ENCODE data around the gene UPK2. TPM values are rescaled to one million over a fixed set of nuclear protein-coding genes. Genes with fewer than 3 reads are reported as not detected.
"Not testable (repeated sequence)": the region's sequence is repeated elsewhere in the genome, so short reads cannot be mapped to it uniquely, and the experiment has no call there.

Gene UPK2
- total RNA-seq, 1 donor from 2014 or later, result not detected

DNA sequence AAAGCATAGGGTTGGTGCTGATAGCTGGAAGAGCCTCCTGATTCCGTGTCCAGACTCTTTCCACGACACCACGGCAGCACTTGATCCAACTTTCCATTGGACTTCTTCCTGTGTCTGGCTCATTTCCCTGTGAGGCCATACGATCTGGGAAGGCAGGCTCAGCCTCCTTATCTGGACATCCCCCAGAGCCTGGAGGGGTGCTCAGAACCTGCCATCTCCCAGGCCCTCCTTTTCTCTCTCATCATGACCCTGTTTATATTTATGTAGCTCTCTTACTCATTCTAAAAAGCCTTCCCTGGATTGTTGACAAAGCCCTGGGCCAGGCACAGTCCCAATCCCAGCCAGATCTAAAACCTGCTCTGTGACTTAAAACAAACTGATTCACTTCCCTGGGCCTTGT, 22.6 kb upstream of the UPK2 start:
- intact Hi-C loops (cut with micrococcal nuclease), result no loop called here

DNA sequence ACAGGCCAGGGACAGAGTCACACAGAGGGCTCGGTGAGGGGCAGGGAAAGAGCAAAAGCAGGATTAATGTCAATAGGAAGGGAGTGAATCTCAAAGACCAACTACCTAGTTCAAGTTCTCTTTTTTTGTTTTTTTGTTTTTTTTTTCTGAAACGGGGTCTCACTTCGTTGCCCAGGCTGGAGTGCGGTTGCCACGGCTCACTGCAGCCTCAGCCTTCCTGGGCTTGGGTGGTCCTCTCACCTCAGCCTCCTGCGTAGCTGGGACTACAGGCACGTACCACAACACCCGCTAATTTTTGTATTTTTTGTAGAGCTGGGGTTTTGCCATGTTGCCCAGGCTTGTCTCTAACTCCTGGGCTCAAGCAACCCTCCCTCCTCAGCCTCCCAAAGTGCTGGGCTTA, 20.7 kb upstream of the UPK2 start:
- intact Hi-C loops (cut with micrococcal nuclease), result no loop called here

DNA sequence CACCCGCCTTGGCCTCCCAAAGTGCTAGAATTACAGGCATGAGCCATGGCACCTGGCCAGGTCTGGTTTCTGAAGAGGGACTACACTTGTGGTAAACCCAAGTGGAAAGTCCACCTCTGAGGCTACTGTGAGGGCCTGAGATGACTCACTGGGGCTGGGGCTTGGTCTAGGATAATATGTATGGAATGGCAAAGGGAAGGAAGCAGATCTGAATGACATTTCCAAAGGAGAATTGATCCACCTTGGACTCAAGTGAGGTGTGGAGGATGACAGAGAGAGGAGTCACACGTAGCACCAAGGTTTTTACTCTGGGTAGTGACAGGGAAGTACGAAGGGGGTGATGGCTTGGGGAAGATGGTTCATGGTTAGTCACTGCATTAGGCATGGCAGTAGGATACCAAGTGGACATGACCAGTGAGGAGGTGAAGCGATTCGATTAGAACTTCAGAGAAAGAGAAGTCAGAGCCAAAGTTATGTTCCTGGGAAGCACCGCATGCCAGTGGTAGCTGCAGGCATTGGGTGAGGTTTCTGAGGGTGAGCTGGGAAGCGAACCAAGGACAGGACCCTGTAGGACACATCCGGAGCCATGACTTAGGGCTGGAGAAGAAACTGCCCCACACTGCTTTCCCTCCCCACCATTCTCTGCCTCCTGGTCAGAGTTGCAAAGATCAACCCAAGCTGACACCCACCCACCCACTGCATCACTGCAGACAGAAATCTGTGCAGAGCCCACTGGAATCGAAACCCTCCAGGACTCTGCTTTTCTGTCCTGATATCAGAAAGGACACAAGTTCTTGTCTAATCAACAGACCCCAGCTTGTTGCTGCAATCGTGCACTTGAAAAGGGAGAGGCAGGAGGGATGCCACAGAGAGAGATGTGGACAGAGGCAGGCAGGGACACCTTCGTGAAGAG, 17.4 kb upstream of the UPK2 start:
- intact Hi-C loops (cut with micrococcal nuclease), result no loop called here

DNA sequence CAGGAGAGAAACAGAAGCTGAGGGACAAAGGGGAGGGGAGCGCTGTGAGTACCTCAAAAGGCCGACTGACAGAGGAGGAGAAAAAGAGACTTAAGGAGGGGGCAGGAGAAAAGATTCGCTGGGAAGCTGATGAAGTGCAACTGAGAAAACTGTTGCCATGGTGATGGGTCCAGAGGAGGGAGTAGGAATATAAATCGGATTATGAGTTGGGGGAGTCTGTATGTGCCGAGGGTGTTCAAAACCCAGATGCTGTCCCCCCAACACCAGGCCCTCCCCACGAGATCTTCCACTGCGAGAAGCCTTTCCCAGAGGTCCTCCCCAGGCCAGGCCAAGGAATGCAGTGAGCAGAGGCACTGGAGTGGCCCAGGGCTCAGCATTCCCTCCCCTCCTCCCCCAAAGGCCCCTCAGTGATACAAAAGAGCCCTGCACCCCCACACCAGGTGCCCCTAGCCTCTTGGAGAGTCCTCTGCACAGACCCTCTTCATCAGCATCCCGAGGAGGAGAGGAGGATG, 16.6 kb upstream of the UPK2 start:
- intact Hi-C loops (cut with micrococcal nuclease), result no loop called here

DNA sequence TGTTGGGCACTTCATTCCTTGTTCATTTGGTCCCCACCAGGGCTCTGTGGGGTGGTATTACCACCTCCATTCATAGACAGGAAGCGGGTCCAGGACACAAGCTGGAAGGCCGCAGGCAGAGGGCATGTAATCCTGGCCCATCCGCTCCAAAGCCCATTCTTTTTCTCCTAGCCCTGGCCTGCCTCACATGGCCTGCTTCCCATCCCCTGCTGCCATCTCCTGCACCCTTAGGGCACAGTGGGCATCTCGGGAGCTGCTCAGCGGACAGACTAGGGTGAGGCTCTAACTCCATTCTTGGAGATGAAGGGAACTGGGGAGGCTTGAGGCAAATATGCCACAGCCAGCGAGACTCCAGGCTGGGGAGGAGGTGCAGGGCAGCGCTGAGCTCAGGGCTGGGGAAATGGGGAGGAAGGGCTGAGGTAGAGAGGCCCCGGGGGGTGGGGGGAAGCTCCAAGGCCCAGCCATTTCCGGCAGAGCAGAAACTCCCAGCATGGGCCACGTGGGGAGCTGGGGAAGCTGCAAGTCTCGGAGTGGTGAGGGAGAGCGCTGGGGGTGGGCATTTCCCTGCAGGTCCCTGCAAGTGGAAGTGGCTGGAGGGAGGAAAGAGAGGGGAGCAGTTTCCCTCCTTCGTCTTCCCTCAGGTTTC, 16.0 kb upstream of the UPK2 start:
- intact Hi-C loops (cut with micrococcal nuclease), result loop anchor here (1.0 kb wide), 1 partner anchor 10 kb away; no protein-coding TSS in a partner anchor

DNA sequence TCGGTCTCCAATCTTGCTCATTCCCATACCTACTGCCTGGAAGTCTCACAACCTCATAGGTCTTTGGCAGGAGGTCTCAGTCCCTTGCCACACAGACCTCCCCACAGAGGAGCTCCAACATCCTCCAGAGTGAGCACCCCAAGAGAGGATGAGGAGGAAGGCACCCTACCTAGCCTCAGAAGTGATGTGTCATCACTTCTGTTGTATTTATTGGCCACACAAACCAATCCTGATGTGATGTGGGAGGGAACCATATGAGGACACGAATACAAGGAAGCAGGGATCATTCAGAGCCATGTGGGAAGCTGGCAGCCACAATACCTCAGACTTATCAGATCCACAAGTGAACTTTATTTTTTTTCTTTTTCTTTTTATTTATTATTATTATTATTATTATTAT, 9.0 kb upstream of the UPK2 start:
- intact Hi-C loops (cut with micrococcal nuclease), result no loop called here

DNA sequence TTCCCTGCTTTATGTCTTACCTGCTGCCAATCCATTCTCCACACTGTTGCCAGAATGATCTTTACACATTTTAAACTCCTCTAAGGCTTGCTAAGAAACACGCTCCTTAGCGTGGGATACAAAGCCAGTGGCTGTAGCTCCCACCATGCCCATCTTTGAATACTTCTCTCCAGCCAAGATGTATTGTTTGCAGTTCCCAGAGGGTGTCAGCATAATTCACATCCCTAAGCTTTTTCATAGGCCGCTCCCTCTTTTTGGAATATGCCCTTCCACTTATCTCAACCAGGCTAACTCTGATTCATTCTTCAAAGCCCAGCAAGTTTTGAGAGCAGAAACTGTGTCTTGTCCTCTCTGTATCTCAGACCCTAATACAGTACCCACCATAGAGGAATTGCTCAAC, 8.1 kb upstream of the UPK2 start:
- intact Hi-C loops (cut with micrococcal nuclease), result no loop called here

DNA sequence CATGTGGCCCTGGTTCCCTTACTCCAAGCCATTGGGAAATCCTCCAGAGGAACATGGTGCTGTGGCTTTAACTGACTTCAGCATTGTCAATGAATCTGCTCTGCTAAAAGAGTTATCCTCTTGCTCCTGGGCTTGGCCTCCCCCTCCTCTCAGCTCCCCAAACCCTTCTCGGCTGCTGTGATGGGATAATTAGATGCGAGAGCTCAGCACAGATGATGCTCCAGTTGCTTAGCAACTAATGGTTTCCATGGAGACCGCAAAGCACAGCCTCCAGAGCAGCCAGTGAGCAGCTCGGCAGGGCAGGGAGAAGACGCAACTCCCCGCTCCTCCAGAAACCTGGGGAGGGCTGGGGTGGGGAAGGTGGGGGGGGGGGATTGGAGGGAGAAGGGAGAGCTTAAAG, 2.8 kb upstream of the UPK2 start:
- intact Hi-C loops (cut with micrococcal nuclease), result no loop called here

DNA sequence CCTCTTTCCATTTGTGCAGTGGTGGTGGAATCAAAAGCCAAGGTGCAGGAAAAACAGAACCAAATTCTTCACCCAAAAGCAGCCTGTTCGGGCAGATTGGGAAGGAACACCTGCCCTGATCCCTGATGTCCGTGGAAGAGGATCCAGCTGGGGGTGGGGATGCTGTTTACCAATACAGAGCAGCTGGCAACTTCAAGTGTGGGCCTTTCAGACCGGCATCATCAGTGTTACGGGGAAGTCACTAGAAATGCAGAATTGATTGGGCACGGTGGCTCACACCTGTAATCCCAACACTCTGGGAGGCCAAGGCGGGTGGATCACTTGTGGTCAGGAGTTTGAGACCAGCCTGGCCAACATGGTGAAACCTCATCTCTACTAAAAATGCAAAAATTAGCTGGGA, 2.1 kb upstream of the UPK2 start:
- intact Hi-C loops (cut with micrococcal nuclease), result not testable (repeated sequence)

DNA sequence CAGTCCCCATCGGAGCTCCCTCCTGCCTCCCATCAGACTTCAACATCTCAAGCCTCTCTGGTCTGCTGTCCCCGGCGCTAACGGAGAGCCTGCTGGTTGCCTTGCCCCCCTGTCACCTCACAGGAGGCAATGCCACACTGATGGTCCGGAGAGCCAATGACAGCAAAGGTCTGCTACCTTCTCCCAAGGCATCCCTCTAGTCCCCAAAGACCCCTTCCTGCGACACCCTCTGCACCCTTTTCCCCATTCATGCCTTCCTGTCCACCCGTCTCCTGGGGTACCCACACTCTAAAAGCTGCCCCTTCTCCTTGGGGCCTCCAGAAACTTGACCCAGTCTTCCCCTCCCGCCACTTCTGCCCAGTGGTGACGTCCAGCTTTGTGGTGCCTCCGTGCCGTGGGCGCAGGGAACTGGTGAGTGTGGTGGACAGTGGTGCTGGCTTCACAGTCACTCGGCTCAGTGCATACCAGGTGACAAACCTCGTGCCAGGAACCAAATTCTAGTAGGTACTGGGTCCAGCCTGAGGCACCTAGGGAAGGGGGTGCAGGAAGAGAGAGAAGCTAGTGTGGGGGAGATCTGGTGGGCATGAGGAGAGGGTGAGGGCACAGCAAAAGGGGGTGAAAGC, 860 bp downstream of the UPK2 start:
- intact Hi-C loops (cut with micrococcal nuclease), result loop anchor here (1.0 kb wide), 6 partner anchors 27 to 362 kb away; no protein-coding TSS in a partner anchor

DNA sequence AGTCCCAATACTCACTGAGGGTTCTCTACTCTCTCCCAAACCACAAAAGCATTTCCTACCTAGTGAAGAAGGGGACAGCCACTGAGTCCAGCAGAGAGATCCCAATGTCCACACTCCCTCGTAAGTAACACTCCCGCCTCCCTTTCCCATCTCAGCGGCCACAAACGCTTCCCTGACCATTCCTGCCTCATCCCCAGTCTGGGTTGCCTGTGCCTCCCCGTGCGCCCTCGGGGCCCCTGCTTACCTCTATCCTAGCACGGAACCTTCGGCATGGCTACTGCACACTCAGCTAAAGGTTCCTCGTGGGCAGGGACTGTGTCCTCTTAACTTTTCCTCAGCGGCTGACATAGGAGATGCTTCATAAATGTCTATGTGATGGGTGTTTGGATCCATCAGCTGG, 1.5 kb downstream of the UPK2 start:
- intact Hi-C loops (cut with micrococcal nuclease), result no loop called here

DNA sequence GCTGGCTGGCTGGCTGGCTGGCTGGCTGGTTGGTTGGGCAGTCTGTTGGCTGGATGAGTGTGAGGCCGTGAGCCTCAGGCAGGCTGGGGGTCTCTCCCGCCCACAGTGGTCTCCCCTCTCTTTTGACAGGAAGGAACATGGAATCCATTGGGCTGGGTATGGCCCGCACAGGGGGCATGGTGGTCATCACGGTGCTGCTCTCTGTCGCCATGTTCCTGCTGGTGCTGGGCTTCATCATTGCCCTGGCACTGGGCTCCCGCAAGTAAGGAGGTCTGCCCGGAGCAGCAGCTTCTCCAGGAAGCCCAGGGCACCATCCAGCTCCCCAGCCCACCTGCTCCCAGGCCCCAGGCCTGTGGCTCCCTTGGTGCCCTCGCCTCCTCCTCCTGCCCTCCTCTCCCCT, 1.9 kb downstream of the UPK2 start:
- intact Hi-C loops (cut with micrococcal nuclease), result no loop called here

DNA sequence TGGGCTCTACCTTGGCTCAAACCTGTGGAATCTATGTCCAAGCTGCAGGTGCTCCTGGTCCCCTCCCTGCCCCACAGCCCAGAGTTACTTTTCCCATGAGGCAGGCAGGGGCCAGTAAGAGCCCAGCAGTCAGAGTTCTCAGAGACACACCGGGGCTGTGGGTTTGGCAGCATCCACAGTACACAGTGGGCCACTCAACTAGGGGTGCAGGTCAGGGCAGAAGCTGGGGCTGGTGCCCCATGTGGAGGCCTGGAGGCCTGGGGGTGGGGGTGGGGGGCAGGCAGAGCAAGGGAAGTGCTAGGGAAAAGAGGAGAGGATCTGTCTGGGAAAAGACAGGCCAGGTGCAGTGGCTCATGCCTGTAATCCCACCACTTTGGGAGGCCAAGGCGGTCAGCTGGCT, 2.5 kb downstream of the UPK2 start:
- intact Hi-C loops (cut with micrococcal nuclease), result no loop called here

DNA sequence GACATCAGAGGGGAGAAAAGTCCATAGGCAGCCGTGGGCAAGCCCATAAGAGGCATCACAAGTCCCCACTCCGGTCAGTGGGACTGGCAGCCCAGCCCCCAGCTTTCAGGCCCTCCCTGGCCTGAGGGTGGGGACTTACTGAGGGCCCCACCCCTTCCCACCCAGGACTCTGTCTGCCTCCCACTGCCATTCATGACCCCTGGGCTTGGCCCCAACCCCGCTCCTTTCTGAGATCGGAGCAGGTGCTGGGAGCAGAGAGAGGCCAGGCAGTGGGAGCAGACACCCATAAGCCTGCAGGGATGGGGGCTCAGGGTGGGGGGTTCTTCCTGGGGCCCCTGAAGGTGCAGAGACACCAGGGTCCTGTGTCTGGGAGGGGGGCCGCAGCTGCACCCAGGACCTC, 5.1 kb downstream of the UPK2 start:
- intact Hi-C loops (cut with micrococcal nuclease), result no loop called here

DNA sequence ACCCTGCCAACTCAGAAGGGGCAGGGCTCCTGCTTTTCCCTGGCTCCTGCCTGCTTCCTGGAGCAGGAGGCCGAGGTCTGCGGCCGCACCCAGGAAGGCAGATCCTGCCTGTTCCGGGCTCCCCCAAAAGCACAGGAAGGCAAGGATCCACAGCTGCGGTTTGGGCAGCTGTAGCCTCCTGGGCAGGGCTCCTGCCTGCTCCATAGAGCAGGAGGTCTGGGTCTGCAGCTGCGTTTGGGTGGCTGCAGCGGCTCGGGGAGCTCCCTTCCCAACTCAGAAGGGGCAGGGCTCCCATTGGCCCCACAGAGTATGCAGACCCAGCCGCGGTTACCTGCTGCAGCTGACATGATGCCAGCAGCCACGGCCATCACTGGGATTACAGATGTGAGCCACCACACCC, 5.5 kb downstream of the UPK2 start:
- intact Hi-C loops (cut with micrococcal nuclease), result no loop called here

DNA sequence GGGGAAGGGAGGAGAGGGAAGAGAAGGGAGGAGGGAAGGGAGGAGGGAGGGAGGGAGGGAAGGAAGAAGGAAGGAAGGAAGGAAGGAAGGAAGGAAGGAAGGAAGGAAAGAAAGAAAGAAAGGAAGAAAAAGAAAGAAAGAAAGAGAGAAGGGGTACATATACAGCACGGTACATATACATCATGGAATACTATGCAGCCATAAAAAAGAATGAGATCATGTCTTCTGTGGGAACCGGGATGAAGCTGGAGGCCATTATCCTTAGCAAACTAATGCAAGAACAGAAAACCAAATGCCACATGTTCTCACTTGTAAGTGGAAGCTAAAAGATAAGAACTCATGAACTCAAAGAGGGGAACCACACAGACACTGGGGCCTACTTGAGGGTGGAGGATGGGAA, 13.4 kb downstream of the UPK2 start:
- intact Hi-C loops (cut with micrococcal nuclease), result not testable (repeated sequence)

DNA sequence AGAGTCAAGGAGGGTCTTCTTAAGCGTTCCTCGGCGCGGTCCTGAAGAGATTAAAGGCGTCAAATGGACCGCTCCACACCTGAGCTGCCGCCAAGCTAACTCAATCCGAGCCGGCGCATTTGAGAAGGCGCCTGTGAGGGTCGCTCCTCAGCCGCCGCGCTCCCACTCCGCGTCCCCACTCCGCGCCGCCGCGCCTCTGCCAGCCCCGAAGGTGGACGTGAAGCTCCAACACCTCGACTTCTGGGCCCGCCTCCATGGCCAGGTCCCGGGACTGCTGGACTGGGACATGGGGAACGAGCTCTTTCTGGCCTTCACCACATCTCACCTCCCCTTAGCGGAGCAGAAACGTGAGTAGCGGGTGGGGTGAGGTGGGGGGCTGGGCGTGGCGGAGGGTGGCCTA, 15.5 kb downstream of the UPK2 start, which contains the start of gene FOXR1:
Gene FOXR1 (plus strand): TSS at position 116 of the 400 bp plus-strand sequence. CDS start 171 bp downstream, at position 287.
- intact Hi-C loops (cut with micrococcal nuclease), result no loop called here

DNA sequence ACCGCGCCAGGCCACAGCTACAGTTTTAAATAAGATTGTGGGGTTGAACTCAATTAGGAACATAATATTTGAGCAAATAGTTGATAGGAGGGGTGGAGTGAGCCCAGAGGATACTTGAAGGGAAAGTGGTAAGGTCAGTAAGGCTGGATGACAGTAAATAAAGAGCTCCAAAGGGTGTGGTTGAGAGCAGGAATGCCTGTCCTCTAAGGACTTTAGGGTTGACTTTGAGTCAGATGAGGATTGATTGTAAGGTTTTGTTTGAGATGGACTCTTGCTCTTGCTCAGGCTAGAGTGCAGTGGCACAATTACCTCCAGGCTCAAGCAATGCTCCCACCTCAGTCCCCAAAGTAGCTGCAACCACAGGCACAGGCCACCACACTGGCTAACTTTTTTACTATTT, 17.9 kb downstream of the UPK2 start:
- intact Hi-C loops (cut with micrococcal nuclease), result no loop called here

DNA sequence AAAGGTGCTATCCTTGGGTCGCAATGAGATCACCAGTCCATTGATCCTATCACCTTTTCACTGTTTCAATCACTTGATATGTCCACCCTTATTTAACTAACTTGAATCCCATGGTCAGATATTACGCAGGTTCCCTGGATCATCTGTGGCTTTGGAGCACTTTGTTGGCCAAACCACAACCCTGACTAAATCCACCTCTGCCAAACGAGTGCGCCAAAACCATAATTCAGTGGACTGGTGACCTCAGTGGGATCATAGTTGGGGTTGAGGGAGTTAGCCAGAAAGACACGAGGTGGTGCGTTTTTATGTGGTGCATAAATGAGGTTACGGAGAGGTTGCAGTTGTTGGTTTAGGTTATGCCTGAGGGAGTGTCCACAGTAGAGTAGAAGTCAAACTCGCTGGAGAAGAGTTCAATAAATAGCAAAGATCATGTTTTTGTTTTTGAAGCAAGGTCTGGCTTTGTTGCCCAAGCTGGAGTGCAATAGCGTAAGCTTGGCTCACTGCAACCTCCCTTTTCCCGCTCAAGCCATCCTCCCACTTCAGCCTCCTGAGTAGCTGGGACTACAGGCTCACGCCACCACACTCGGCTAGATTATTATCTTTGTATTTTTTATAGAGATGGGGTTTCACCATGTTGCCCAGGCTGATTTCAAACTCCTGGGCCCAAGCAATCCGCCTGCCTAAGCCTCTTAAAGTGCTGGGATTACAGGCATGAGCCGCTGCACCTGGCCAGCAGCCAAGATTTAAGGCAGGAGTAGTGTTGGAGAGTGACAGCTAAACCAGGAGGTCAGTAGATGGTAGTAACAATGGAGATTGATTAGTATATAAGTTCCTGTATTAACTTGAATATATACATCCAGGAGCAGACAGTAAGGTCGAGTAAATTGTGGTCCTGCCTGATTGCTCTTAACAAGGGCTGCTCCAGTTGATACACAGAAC, 19.9 kb downstream of the UPK2 start:
- intact Hi-C loops (cut with micrococcal nuclease), result no loop called here

DNA sequence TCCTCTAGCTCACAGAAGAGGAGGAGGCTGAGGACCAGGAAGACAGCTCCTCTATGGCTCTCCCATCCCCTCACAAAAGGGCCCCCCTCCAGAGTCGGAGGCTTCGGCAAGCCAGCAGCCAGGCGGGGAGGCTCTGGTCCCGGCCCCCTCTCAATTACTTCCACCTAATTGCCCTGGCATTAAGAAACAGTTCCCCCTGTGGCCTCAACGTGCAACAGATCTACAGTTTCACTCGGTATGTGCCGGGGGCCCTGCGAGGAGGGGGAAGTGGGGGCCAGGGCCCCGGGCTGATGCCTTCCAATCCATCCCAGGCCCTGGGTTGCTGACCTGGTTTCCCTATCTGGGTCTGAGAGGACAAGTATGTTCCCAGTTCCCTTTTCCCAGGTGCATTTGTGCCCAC, 23.3 kb downstream of the UPK2 start:
- intact Hi-C loops (cut with micrococcal nuclease), result no loop called here

Data from T-helper 1 cell treated with Interleukin-12 subunit alpha and Interleukin-12 subunit beta and Interleukin-4 antibody, amounts not matched to agents 30 ng/mL and 1 ng/mL, for 36 hours (primary cell).